ENCODE data around the gene TRIM56. TPM values are rescaled to one million over a fixed set of nuclear protein-coding genes. Genes with fewer than 3 reads are reported as not detected.

TRIM56 gene
- total and polyA plus RNA-seq, 9 of the 15 experiments (the other 6 are each of a cell fraction or from before 2014, with no cell fraction given), result 2.0 to 29.7 (median 11.6) TPM

GRCh38 chr7:101058355-101058754, 26.9 kb upstream of the TRIM56 start (continued):
- TF ChIP-seq PRPF4 (IDR thresholded peaks at IDR 0.05; ENCODE audit: insufficient read depth, low read depth, low read length, poor library complexity, severe bottlenecking) (no peak), PRMT5 (CRISPR knock-in tag; IDR thresholded peaks at IDR 0.05) (peak; percentile 96), ZNF766 (CRISPR knock-in tag; conservative IDR thresholded peaks at IDR 0.05) (peak; percentile 66; the same call in 1 of the 2 replicates), HDAC1 (IDR thresholded peaks at IDR 0.05) (peak in 1 of 2 experiments; percentile 35; a peak in 1 of 4 replicates), TSC22D4 (tag; IDR thresholded peaks at IDR 0.05) (no peak), ZBTB40 (IDR thresholded peaks at IDR 0.05) (no peak), ZBTB40 (CRISPR knock-in tag; IDR thresholded peaks at IDR 0.05) (peak; percentile 48), ZNF232 (CRISPR knock-in tag; IDR thresholded peaks at IDR 0.05) (peak; percentile 76; the same call in 1 of the 2 replicates)
- TF ChIP-seq, protein P1, sequence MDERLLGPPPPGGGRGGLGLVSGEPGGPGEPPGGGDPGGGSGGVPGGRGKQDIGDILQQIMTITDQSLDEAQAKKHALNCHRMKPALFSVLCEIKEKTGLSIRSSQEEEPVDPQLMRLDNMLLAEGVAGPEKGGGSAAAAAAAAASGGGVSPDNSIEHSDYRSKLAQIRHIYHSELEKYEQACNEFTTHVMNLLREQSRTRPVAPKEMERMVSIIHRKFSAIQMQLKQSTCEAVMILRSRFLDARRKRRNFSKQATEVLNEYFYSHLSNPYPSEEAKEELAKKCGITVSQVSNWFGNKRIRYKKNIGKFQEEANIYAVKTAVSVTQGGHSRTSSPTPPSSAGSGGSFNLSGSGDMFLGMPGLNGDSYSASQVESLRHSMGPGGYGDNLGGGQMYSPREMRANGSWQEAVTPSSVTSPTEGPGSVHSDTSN (CRISPR knock-in tag; IDR thresholded peaks at IDR 0.05; ENCODE audit: low read depth), result no peak
- TF ChIP-seq, protein P1 (tag; conservative IDR thresholded peaks at IDR 0.05; ENCODE audit: low read depth), result no peak

All from K562 (cell line).